GM10266 (cell line): ENCODE measurements around the gene ALOX15B.

Source experiments
- DNase-seq: peaks from one replicate; pipeline ENCODE4 v3.0.0; 2012; ENCODE audit errors: extremely low spot score
- TF ChIP-seq, protein P1 (sequence below): IDR thresholded peaks from 2 replicates; pipeline ENCODE4 v1.5.1; 2012; ENCODE audit warnings: mild to moderate bottlenecking, low read depth; ENCODE audit not compliant: control insufficient read depth, insufficient read depth; ENCODE audit errors: missing control alignments

ALOX15B gene

DNA sequence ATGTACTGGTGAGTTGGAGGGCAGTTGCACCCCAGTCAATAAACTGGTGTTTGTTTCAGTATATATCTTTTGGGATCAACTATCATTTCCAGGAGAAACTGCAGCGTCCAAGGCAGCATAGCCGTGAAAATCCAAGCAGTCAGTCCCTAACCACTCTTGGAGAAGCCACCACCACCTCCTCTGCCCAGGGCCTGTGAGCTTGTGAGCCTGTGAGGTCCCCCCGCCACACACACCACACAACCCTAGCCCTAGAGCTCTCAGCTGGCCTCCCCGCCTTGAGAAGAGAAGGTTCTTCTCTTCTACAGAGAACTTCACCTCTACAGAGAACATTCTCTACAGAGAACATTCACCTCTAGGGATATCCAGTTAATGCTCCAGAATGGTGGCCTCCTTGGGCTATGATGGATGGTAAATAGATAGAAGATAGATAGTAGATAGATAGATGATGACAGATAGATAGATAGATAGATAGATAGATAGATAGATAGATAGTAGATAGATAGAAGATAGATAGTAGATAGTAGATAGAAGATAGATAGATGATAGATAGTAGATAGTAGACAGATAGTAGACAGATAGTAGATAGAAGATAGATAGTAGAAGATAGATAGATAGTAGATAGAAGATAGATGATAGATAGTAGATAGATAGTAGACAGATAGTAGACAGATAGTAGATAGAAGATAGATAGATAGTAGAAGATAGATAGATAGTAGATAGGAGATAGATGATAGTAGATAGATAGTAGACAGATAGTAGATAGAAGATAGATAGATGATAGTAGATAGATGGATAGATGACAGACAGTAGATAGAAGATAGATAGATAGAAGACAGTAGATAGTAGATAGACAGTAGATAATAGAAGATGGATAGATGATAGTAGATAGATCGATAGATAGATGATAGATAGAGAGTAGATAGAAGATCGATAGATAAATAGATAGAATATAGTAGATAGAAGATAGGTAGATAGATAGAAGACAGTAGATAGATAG is 13.7 kb downstream of the ALOX15B start:
- DNase-seq = no peak
- TF ChIP-seq, protein P1, sequence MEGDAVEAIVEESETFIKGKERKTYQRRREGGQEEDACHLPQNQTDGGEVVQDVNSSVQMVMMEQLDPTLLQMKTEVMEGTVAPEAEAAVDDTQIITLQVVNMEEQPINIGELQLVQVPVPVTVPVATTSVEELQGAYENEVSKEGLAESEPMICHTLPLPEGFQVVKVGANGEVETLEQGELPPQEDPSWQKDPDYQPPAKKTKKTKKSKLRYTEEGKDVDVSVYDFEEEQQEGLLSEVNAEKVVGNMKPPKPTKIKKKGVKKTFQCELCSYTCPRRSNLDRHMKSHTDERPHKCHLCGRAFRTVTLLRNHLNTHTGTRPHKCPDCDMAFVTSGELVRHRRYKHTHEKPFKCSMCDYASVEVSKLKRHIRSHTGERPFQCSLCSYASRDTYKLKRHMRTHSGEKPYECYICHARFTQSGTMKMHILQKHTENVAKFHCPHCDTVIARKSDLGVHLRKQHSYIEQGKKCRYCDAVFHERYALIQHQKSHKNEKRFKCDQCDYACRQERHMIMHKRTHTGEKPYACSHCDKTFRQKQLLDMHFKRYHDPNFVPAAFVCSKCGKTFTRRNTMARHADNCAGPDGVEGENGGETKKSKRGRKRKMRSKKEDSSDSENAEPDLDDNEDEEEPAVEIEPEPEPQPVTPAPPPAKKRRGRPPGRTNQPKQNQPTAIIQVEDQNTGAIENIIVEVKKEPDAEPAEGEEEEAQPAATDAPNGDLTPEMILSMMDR = no peak

DNA sequence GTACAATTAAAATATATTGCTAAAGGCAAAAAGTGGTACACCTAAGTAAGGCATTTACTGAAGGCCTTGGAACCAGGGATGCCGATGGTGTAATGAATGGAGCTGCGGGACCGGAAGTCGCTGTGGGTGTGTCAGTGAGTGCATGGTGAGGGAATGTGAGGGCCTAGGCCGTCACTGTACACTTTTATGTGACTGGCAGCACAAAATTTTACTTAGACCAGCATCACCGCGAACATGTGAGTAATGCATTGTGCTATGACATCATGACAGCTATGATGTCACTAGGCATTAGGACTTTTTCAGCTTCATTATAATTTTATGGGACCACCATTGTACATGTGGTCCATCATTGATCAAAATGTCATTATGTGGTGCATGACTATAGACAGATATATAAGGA is 14.7 kb downstream of the ALOX15B start:
- DNase-seq = no peak
- TF ChIP-seq, protein P1 = no peak

DNA sequence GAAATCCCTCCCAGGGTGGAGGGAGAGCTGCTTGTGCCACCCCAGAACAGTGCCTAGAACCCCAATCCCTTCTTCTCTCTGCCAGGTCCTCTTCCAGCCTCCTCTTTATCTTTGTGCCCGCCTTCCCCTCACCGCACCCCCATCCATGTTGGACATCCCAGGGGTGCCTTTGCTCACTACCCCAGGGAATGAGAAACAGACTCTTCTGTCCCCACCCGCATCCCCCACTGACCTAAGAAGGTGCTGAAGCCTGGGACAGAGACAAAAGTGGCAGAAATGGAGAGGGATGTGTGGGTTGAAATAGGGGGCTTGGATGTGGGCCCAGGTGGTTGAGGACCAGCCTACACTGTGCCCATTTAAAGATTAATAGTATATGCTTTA is 17.0 kb downstream of the ALOX15B start:
- TF ChIP-seq, protein P1 = no peak
- DNase-seq = no peak

DNA sequence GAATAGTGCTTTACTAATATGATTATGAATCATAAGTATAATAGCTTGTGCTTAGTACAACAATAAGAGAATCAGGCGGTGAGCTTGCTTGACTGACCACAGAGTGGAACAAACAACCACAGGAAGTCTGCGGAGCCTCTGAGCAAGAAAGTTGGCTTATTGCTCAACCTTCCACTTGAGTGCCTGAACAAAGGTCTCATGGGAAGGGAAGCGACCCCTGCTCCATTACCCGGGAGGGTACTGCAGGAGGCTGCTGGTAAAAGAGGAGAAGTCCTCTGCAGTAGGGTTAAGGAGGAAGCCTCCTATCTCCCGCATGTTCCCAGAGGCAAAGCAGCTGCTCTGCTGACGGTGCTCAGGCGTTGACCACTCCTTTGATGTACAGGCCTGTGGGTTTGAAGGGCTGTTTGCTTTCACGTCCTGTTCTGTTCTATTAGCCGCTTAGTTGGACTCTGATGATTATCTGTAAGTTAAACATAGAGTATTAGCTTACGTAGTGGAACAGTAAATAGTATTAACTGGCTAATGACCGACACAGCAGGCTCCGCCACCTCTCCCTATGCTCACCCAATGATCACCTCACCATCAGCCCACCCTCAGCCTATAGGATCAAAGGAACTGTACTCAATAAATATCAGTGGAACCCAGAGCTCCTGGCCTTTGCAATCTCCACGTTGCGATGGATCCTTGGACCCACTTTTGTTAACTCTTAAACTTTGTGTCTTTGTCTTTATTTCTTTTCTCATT is 17.5 kb downstream of the ALOX15B start:
- peak; percentile 55 for DNase-seq
- TF ChIP-seq, protein P1 = no peak

DNA sequence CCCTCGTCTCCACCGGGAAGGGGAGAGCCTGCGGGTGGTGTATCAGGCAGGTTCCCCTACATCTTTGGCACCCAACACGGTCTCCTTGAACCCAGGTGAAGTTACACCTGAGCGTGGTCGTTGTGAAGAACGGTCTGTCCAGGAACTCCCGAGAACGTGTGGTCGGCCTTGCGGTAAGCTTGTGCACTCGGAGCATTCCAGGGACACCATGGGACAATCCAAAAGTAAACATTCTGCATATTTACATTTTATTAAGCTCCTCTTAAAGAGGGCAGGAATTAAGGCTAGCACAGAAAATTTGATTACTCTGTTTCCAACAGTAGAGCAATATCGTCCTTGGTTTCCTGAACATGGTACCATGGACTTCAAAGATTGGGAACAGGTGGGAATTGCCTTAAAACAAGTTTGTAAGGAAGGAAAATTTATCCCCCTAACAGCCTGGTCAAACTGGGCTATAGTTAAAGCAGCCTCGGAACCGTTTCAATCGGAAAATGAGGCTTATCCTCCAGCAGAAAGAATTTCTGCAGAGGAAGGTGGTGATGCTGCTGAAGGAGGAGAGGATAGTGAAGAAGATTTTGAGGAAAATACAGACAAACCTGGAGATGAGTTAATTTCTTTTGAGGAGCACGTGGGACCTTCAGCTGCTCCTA is 18.2 kb downstream of the ALOX15B start:
- DNase-seq = no peak
- TF ChIP-seq, protein P1 = no peak

DNA sequence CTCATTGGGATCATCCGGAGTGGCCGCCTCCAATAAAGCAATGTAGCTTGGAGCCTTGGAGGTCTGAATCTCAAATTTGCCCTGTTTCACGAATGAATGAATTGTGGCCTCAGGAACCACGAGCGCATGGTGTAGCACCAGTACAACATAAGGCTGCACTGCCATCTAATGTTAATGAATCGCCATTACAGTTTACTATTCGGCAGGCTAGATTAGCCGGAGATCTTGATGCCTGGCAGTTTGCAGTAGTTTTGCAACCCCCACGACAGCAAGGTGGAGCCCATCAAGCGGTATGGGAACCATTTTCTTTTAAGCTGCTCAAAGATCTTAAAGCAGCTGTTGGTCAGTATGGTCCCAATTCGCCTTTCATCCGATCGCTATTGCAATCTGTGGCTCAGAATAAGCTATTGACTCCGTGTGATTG is 18.8 kb downstream of the ALOX15B start:
- TF ChIP-seq, protein P1 = peak; percentile 77
- DNase-seq = peak; percentile 82
